HepG2 (cell line): ENCODE measurements around the gene GFRAL. TPM values are rescaled to one million over a fixed set of nuclear protein-coding genes. Genes with fewer than 3 reads are reported as not detected.

Experiments used
- ATAC-seq: fragments of 200-7000 bp; cut with Tn5 transposase; 3 replicates; pipeline ENCODE4 v1.9.1; 2020; ENCODE audit warnings: mild to moderate bottlenecking, moderate library complexity
- BruUV-seq: library from RNA; stranded (reverse); fragments of 400-500 nt; replicated peaks from 2 replicates; lab custom pipeline; 2021; lab: Mats Ljungman, UMichigan
- CTCF ChIA-PET: fragments of 300-600 bp; formaldehyde crosslinking; extraction: SDS; loops from one replicate; lab custom pipeline; 2021; ENCODE audit warnings: low total read pairs, inconsistent platforms, low intra/inter-chr PET ratio; lab: Yijun Ruan, JAX
- POLR2A ChIA-PET: fragments of 350-600 bp; sonication (Branson Sonifier 250); formaldehyde crosslinking; loops from one replicate; lab custom pipeline; 2020; ENCODE audit warnings: antibody characterized with exemption, inconsistent platforms; lab: Yijun Ruan, JAX
- DNase-seq: peaks from one replicate; pipeline ENCODE4 v3.0.0-alpha.2; 2015; ENCODE audit warnings: low spot score
- FAIRE-seq: peaks from 3 replicates; lab custom pipeline; 2011; peaks lifted over from hg19 to GRCh38; lab: Jason Lieb, UNC
- H2AFZ ChIP-seq: one replicate; pipeline ENCODE4 v1.6.1; 2011; ENCODE audit warnings: low read length, inconsistent platforms
- H3K27ac ChIP-seq: fragments of 300-600 bp; 3 replicates; pipeline ENCODE4 v1.8.0; 2011; ENCODE audit warnings: mixed run types, mild to moderate bottlenecking, mixed read lengths, low read length, inconsistent platforms; ENCODE audit not compliant: insufficient read depth; ENCODE audit errors: extremely low read length
- H3K27me3 ChIP-seq, 2 experiments: fragments of 200-600 bp in 1 of 2; 2 replicates in 1 of 2; 3 replicates in 1 of 2; pipeline versions ENCODE4 v1.6.0 to v1.8.0; 2011; ENCODE audit warnings: low read length in 2 of 2, mild to moderate bottlenecking in 2 of 2, moderate library complexity in 2 of 2, inconsistent platforms in 1 of 2; ENCODE audit not compliant: insufficient read depth in 2 of 2, control insufficient read depth in 1 of 2
- H3K36me3 ChIP-seq, 2 experiments: fragments of 200-600 bp in 1 of 2; replicated peaks in 1 of 2; 2 replicates in 1 of 2; 3 replicates in 1 of 2; pipeline versions ENCODE4 v1.5.1 to v1.8.0; 2011; ENCODE audit warnings: low read length in 2 of 2, inconsistent platforms in 1 of 2; ENCODE audit not compliant: insufficient read depth in 2 of 2, control insufficient read depth in 1 of 2
- H3K4me1 ChIP-seq: 2 replicates; pipeline ENCODE4 v1.5.1; 2012; ENCODE audit warnings: low read length, inconsistent platforms; ENCODE audit not compliant: insufficient read depth
- H3K4me2 ChIP-seq: 2 replicates; pipeline ENCODE4 v1.6.0; 2011; ENCODE audit warnings: low read depth, low read length, inconsistent platforms
- H3K4me3 ChIP-seq, 3 experiments: fragments of 200-600 bp in 1 of 3; sonication (generic), shearing (Covaris generic) in 1 of 3; replicated peaks in 1 of 3; 2 replicates each; pipeline ENCODE4 v1.5.1; 2011 to 2016; ENCODE audit warnings: low read length in 3 of 3, inconsistent platforms in 2 of 3, low read depth in 2 of 3, mild to moderate bottlenecking in 2 of 3, control low read depth in 1 of 3, mixed read lengths in 1 of 3; ENCODE audit not compliant: insufficient read depth in 1 of 3
- H3K79me2 ChIP-seq: one replicate; pipeline ENCODE4 v1.6.1; 2011; ENCODE audit warnings: low read length, inconsistent platforms; ENCODE audit not compliant: insufficient read depth
- H3K9ac ChIP-seq: 2 replicates; pipeline ENCODE4 v1.6.0; 2011; ENCODE audit warnings: mild to moderate bottlenecking, low read depth, low read length, inconsistent platforms; ENCODE audit not compliant: insufficient read depth
- H3K9me3 ChIP-seq: 2 replicates; pipeline ENCODE4 v1.5.1; 2012; ENCODE audit warnings: mild to moderate bottlenecking, low read length
- H4K20me1 ChIP-seq: 2 replicates; pipeline ENCODE4 v1.6.0; 2011; ENCODE audit warnings: inconsistent platforms, mild to moderate bottlenecking, low read length, moderate library complexity; ENCODE audit not compliant: insufficient read depth
- ARNT ChIP-seq: fragments of 450-650 bp; IDR thresholded peaks from 2 replicates; pipeline ENCODE4 v1.6.1; 2017
- ARNTL ChIP-seq: sonication (generic); formaldehyde crosslinking; IDR thresholded peaks from 2 replicates; pipeline ENCODE4 v1.4.0; 2020; ENCODE audit warnings: mild to moderate bottlenecking, missing genetic modification reagents
- GZF1 ChIP-seq: sonication (generic); formaldehyde crosslinking; IDR thresholded peaks from 2 replicates; pipeline ENCODE4 v1.5.1; 2020; ENCODE audit warnings: mild to moderate bottlenecking, missing genetic modification reagents
- HDAC2 ChIP-seq: sonication (generic); formaldehyde crosslinking; IDR thresholded peaks from 2 replicates; pipeline ENCODE4 v1.4.0; 2020; ENCODE audit warnings: missing genetic modification reagents
- HMG20B ChIP-seq: conservative IDR thresholded peaks from 2 replicates; pipeline ENCODE4 v1.6.1; 2016; ENCODE audit warnings: missing genetic modification reagents, missing compliant biosample characterization
- JARID2 ChIP-seq: sonication (generic); formaldehyde crosslinking; IDR thresholded peaks from 2 replicates; pipeline ENCODE4 v1.8.1; 2023; ENCODE audit warnings: missing genetic modification reagents, inconsistent platforms; ENCODE audit not compliant: insufficient replicate concordance
- RAD21 ChIP-seq: fragments of 450-650 bp; formaldehyde crosslinking; IDR thresholded peaks from 2 replicates; pipeline ENCODE4 v1.5.0; 2020; ENCODE audit warnings: mild to moderate bottlenecking
- SP5 ChIP-seq: IDR thresholded peaks from 2 replicates; pipeline ENCODE4 v1.6.1; 2016; ENCODE audit warnings: low read depth, borderline replicate concordance
- ZFP82 ChIP-seq: sonication (generic); formaldehyde crosslinking; IDR thresholded peaks from 2 replicates; pipeline ENCODE4 v1.5.1; 2020; ENCODE audit warnings: mild to moderate bottlenecking, missing genetic modification reagents, borderline replicate concordance
- ZNF496 ChIP-seq: sonication (generic); formaldehyde crosslinking; IDR thresholded peaks from 2 replicates; pipeline ENCODE4 v1.8.1; 2023; ENCODE audit warnings: mild to moderate bottlenecking, moderate library complexity, missing genetic modification reagents; ENCODE audit not compliant: insufficient replicate concordance
- ZNF768 ChIP-seq: sonication (generic); formaldehyde crosslinking; IDR thresholded peaks from 2 replicates; pipeline ENCODE4 v1.4.0; 2020; ENCODE audit warnings: missing genetic modification reagents
- ZNF776 ChIP-seq: sonication (generic); formaldehyde crosslinking; IDR thresholded peaks from 2 replicates; pipeline ENCODE4 v1.4.0; 2020; ENCODE audit warnings: mild to moderate bottlenecking, missing genetic modification reagents
- ZSCAN20 ChIP-seq: sonication (generic); formaldehyde crosslinking; IDR thresholded peaks from 2 replicates; pipeline ENCODE4 v1.4.0; 2020; ENCODE audit warnings: missing genetic modification reagents, mild to moderate bottlenecking, borderline replicate concordance
- WGBS: methylation state at CpG from one replicate; pipeline ENCODE4 v1.1.6; 2017; ENCODE audit warnings: low lambda C conversion rate; 5-methylcytosine and 5-hydroxymethylcytosine counted together
- in situ Hi-C: cut with HindIII; loops from 2 replicates; pipeline ENCODE4 v1.10.0; 2017; ENCODE audit warnings: low pct_unique_long_range_greater_than_20kb; ENCODE audit not compliant: extremely low pct_ligation_motif_present
- intact Hi-C: fragments of 100-400 bp; cut with micrococcal nuclease; formaldehyde crosslinking; loops from one replicate; pipeline ENCODE4 v1.10.0; 2022; ENCODE audit not compliant: unreplicated experiment
- polyA plus RNA-seq, 8 experiments: library from polyadenylated mRNA; depleted of rRNA in 3 of 8; stranded (reverse) in 7 of 8; unstranded in 1 of 8; fragments of >200 nt; fragmentation: Illumina TruSeq in 4 of 8; extraction: Trizol in 4 of 8; gene quantifications; 2 replicates each; pipeline versions ENCODE4 v1.2.1 to v1.2.3, GENCODE V29; 2011 to 2016; ENCODE audit warnings: low read depth in 4 of 8, missing spikeins in 1 of 8, mixed read lengths in 1 of 8; ENCODE audit not compliant: insufficient read depth in 1 of 8
- total RNA-seq, 5 experiments: library from RNA; depleted of rRNA; stranded (reverse); fragments of >200 nt; fragmentation: Illumina TruSeq; extraction: Trizol; gene quantifications; 2 replicates each; pipeline ENCODE4 v1.2.3, GENCODE V29; 2016; ENCODE audit warnings: low read depth in 1 of 5
- TF ChIP-seq, protein P1 (sequence below): sonication (generic); formaldehyde crosslinking; IDR thresholded peaks from 2 replicates; pipeline ENCODE4 v1.5.0; 2020; ENCODE audit warnings: missing genetic modification reagents

GFRAL gene
- total and polyA plus RNA-seq, 2 of the 13 experiments (the other 11 are each of a cell fraction or from before 2014, with no cell fraction given) = not detected

DNA sequence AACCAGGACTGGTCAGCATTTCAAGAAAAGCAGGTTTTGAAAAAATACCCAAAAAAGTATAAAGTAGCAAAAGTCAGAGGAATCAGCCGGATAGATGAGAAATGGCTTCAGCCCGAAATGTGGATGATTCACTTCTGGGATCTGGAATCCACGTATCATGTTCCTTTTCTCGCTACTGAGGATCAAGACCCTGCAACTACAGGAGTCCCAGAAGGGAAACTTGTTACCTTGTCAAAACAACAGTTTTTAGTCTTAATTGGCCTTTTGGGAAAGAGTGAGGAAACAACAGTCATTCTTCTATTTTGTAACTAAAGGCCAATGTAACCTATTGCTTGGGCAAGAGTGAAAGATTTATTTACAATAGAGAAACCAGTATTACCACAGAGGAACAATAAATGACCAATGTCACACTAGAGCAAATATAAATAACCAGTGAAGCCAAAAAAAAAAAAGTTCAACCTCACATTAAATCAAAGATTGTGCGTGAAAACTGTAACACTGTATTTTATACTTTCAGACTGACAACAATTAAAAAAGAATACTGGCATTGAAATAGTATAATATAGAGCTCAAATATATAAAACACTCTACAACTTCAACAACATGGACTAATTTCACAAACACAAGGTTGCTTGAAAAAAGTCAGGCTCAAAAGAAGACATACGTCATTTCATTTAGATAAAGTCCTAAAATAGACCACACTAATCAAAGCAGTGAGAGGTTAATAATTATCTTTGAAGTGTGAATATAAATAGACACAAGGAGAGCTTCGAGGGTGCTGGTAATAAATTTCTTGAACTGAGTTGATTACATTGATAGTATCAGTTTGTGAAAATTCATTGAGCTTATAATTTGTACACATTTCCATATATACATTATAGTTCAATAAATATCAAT is 116.2 kb downstream of the GFRAL start:
- Histone ChIP-seq H3K27ac (no peak overlapping the region), H4K20me1 (no peaks in the 10 kb centered on the region), H3K36me3 (no peaks in the 10 kb centered on the region), H3K79me2 (no peaks in the 10 kb centered on the region), H3K27me3 (no peaks in the 10 kb centered on the region), H3K9ac (no peak overlapping the region), H3K4me2 (no peak overlapping the region)
- DNase-seq = no peak
- POLR2A ChIA-PET = no interaction called here
- TF ChIP-seq, protein P1, sequence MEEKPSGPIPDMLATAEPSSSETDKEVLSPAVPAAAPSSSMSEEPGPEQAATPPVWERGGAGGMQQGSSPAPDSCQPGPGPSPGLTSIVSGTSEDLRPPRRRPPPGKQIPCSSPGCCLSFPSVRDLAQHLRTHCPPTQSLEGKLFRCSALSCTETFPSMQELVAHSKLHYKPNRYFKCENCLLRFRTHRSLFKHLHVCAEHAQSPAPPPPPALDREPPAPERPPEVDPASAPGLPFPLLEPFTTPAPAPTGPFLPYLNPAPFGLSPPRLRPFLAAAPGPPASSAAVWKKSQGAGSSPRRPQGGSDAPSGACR (CRISPR knock-in tag) = no peak
- TF ChIP-seq ZFP82 (no peak), ZNF768 (CRISPR knock-in tag) (no peak), ZSCAN20 (CRISPR knock-in tag) (no peak), ARNT (no peak), HDAC2 (CRISPR knock-in tag) (no peak), ARNTL (CRISPR knock-in tag) (no peak), JARID2 (CRISPR knock-in tag) (no peak), ZNF496 (CRISPR knock-in tag) (no peak), HMG20B (CRISPR knock-in tag) (no peak), RAD21 (CRISPR knock-in tag) (no peak), GZF1 (CRISPR knock-in tag) (no peak), SP5 (no peak), ZNF776 (CRISPR knock-in tag) (no peak)
- TF ChIP-seq, all 625 proteins: peak for 0
- ATAC-seq (no peak), FAIRE-seq (no peak)
- H3K4me3 ChIP-seq = no peak overlapping the region
- in situ Hi-C loops (loop anchor here (10.0 to 25.0 kb wide), 2 partner anchors 519 to 851 kb away; no protein-coding TSS in a partner anchor), intact Hi-C loops (loop anchor here (5.0 to 10.0 kb wide), 2 partner anchors 166 to 1151 kb away; no protein-coding TSS in a partner anchor)
- no TSS peak for BruUV-seq
- H2AFZ ChIP-seq = no peak overlapping the region
- no peaks in the 10 kb centered on the region for H3K4me1 ChIP-seq
- WGBS = 6% methylated on average over 7 of the region's 7 CpGs
- CTCF ChIA-PET = no interaction called here
- H3K9me3 ChIP-seq = no peaks in the 10 kb centered on the region
